Stimulated activated CD8-positive, alpha-beta memory T cell treated with anti-CD3 and anti-CD28 coated beads, Interleukin-4, amount 100 ng/mL, for 4 hours (primary cell): Measurements from ENCODE around the gene PEX11B.

Experiments
- DNase-seq, 2 donors: peaks; one replicate each; pipeline ENCODE4 v3.0.0-alpha.2; 2020; ENCODE audit warnings: low read depth in 2 of 2, low spot score in 1 of 2

Gene PEX11B

GRCh38 chr1:145871994-145872924 lies 46.3 kb downstream of the PEX11B start:
- DNase-seq: no peak

- no peak for DNase-seq
These were observed 50.3 kb downstream of the PEX11B start for GRCh38 chr1:145868232-145868631.

GRCh38 chr1:145863282-145864018 lies 55.1 kb downstream of the PEX11B start:
- DNase-seq: no peak
